IMR-90 (cell line): Measurements from ENCODE around the gene TMX3.

ENCODE experiments used
- BHLHE40 ChIP-seq: fragments of 150-350 bp; IDR thresholded peaks from 2 replicates; pipeline ENCODE4 v1.6.1; 2016; ENCODE audit warnings: mild to moderate bottlenecking, low read depth, low read length
- CEBPB ChIP-seq: IDR thresholded peaks from 2 replicates; pipeline ENCODE4 v1.6.1; 2012; ENCODE audit warnings: low read depth, low read length, improper control_type of control experiment
- MAFK ChIP-seq: IDR thresholded peaks from 2 replicates; pipeline ENCODE4 v1.6.1; 2012; ENCODE audit warnings: low read depth, low read length, improper control_type of control experiment
- MXI1 ChIP-seq: IDR thresholded peaks from 2 replicates; pipeline ENCODE4 v1.6.1; 2012; ENCODE audit warnings: low read depth, mild to moderate bottlenecking, low read length, moderate library complexity, borderline replicate concordance
- POLR2A ChIP-seq: IDR thresholded peaks from 2 replicates; pipeline ENCODE4 v1.6.1; 2012; ENCODE audit warnings: mild to moderate bottlenecking, low read depth, low read length
- RAD21 ChIP-seq: IDR thresholded peaks from 2 replicates; pipeline ENCODE4 v1.6.1; 2012; ENCODE audit warnings: low read length, improper control_type of control experiment
- RCOR1 ChIP-seq: IDR thresholded peaks from 2 replicates; pipeline ENCODE4 v1.6.1; 2012; ENCODE audit warnings: mild to moderate bottlenecking, low read length, improper control_type of control experiment; ENCODE audit not compliant: insufficient replicate concordance
- RFX5 ChIP-seq: IDR thresholded peaks from 2 replicates; pipeline ENCODE4 v1.8.0; 2012; ENCODE audit warnings: low read depth, mild to moderate bottlenecking, low read length, moderate library complexity
- SMC3 ChIP-seq: fragments of 150-350 bp; IDR thresholded peaks from 2 replicates; pipeline ENCODE4 v1.6.1; 2016; ENCODE audit warnings: low read depth, mild to moderate bottlenecking, antibody characterized with exemption, low read length, moderate library complexity
- TF ChIP-seq, protein P1 (sequence below): fragments of 150-350 bp; IDR thresholded peaks from 2 replicates; pipeline ENCODE4 v1.6.1; 2016; ENCODE audit warnings: low read depth, mild to moderate bottlenecking, low read length, moderate library complexity, borderline replicate concordance
- TF ChIP-seq, protein P2 (sequence below): conservative IDR thresholded peaks from 2 replicates; pipeline ENCODE4 v1.5.1; 2012; ENCODE audit warnings: mild to moderate bottlenecking, low read depth, low read length, improper control_type of control experiment
- TF ChIP-seq, protein P3 (sequence below): fragments of 150-350 bp; IDR thresholded peaks from 2 replicates; pipeline ENCODE4 v1.6.1; 2017; ENCODE audit warnings: mild to moderate bottlenecking, antibody characterized with exemption, low read length, low read depth

DNA sequence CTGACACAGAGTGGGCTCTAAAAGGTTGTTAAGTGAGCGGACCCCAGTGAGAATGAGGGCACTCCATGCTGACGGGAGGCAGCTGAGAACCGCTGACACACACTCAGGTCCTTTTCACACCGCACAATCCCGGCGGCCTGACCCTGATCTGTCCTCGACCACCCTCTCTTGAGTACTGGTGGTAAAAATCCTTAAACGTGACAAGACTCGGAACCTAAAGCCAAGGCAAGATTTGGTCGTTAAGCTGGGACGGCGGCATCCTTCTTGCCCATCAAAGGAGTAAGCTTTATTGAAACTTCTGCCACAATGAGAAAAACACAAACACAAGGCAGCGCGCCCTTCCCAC is 569 bp downstream of the TMX3 start:
- TF ChIP-seq, protein P1, sequence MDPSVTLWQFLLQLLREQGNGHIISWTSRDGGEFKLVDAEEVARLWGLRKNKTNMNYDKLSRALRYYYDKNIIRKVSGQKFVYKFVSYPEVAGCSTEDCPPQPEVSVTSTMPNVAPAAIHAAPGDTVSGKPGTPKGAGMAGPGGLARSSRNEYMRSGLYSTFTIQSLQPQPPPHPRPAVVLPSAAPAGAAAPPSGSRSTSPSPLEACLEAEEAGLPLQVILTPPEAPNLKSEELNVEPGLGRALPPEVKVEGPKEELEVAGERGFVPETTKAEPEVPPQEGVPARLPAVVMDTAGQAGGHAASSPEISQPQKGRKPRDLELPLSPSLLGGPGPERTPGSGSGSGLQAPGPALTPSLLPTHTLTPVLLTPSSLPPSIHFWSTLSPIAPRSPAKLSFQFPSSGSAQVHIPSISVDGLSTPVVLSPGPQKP = no peak
- TF ChIP-seq, protein P2, sequence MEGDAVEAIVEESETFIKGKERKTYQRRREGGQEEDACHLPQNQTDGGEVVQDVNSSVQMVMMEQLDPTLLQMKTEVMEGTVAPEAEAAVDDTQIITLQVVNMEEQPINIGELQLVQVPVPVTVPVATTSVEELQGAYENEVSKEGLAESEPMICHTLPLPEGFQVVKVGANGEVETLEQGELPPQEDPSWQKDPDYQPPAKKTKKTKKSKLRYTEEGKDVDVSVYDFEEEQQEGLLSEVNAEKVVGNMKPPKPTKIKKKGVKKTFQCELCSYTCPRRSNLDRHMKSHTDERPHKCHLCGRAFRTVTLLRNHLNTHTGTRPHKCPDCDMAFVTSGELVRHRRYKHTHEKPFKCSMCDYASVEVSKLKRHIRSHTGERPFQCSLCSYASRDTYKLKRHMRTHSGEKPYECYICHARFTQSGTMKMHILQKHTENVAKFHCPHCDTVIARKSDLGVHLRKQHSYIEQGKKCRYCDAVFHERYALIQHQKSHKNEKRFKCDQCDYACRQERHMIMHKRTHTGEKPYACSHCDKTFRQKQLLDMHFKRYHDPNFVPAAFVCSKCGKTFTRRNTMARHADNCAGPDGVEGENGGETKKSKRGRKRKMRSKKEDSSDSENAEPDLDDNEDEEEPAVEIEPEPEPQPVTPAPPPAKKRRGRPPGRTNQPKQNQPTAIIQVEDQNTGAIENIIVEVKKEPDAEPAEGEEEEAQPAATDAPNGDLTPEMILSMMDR = no peak
- TF ChIP-seq SMC3 (no peak), POLR2A (no peak), RAD21 (no peak), RFX5 (no peak), RCOR1 (no peak), MXI1 (0 out of 2 replicates have a peak, but pooled peaks have one; percentile 20), BHLHE40 (no peak), MAFK (no peak), CEBPB (no peak)
- TF ChIP-seq, protein P3, sequence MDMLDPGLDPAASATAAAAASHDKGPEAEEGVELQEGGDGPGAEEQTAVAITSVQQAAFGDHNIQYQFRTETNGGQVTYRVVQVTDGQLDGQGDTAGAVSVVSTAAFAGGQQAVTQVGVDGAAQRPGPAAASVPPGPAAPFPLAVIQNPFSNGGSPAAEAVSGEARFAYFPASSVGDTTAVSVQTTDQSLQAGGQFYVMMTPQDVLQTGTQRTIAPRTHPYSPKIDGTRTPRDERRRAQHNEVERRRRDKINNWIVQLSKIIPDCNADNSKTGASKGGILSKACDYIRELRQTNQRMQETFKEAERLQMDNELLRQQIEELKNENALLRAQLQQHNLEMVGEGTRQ = no peak
